GM18511 (cell line): ENCODE measurements around the gene ADA.
A peak's percentile ranks its signal among the peaks of the same experiment; 100 is the strongest.
"Not testable (repeated sequence)": the region's sequence is repeated elsewhere in the genome, so short reads cannot be mapped to it uniquely, and the experiment has no call there.

Experiments
- ATAC-seq: cut with Tn5 transposase; IDR thresholded peaks from one replicate; pipeline ENCODE4 v1.9.1; 2021; ENCODE audit warnings: mild to moderate bottlenecking, moderate library complexity; ENCODE audit not compliant: unreplicated experiment

ADA gene

DNA sequence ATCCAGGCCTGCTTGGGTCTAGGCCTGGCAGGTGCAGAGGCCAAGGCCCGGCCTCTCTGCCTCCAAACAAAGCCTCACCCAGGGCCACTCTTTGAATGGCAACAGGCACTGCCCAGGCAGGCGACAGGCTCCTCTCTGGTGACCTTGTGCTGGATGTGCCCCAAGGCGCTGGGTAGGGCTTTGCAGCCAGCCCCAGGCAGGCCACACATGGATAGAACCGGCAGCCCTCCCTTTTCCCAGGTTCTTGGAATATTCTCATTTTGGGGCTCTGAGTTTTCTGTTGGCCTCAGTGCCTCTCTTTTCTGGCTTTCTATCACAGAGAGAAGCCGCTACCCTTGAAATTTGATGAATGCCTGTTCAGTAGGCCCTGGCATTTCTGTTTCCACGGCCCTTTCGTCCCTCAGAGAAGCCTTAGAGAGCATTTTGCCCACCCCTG is 50.2 kb downstream of the ADA start:
- no peak for ATAC-seq

GRCh38 chr20:44600758-44601201 is 50.7 kb downstream of the ADA start:
- ATAC-seq: no peak

DNA sequence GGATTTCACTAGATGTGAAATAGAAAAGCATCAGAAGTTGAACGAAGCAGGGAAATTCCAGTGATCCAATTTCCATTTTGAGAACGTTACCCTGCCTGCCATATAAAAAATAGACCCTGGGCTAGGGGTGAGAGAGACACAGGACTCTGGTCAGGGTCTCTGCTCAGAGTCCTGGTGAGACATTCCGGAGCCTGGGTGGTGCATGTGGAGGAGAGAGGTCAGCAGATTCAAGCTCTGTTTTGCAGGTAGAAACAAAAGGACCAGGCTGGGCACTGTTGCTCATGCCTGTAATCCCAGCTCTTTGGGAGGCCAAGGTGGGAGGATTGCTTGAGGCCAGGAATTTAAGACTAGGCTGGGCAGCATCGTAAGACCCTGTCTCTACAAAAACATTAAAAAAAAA is 51.2 kb downstream of the ADA start:
- ATAC-seq: no peak

DNA sequence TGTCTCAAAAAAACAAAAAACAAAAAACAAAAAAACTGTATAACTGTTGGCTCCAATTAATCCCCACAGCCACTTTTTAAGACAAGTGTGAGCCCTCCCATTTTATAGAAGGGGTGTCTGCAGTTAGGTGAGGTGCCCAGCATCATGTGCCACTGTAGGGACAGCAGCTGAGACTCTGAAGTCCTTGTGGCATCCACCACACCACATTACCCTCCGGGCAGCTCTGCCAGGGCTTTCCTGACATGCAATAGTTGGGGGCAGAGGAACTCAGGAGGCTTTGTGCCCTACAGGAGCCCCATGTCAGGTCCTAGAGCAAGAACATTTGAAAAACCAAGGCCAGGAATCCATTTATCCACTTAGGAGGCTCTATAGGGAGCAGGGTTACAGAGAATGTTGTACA is 51.8 kb downstream of the ADA start:
- no peak for ATAC-seq

GRCh38 chr20:44598423-44599305 is 52.8 kb downstream of the ADA start:
- peak; percentile 63 for ATAC-seq

DNA sequence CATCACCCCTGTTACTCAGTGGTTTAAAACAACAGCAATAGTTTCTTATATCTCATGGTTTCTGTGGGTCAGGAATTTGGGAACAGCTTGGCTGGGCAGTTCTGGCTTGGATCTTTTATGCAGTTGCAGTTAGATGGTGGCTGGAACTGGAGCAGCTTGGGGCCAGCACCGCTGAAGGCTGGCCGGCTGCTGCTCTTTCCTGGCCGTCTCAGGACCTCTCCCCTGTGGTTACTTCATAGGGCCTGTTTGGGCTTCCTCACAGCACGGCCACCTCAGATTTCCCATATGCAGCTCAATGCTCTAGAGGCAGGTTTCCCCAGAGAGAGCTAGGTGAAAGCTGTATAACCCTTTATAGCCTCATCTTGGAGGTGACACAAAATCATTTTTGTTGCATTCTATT is 53.6 kb downstream of the ADA start:
- ATAC-seq: no peak

GRCh38 chr20:44597516-44597915 is 54.0 kb downstream of the ADA start:
- no peak for ATAC-seq

- no peak for ATAC-seq
Measured at GRCh38 chr20:44596876-44597275, 54.6 kb downstream of the ADA start.

- ATAC-seq: no peak
Measured at GRCh38 chr20:44596010-44596409, 55.5 kb downstream of the ADA start.

GRCh38 chr20:44594730-44595129 is 56.8 kb downstream of the ADA start:
- ATAC-seq: peak; percentile 40

DNA sequence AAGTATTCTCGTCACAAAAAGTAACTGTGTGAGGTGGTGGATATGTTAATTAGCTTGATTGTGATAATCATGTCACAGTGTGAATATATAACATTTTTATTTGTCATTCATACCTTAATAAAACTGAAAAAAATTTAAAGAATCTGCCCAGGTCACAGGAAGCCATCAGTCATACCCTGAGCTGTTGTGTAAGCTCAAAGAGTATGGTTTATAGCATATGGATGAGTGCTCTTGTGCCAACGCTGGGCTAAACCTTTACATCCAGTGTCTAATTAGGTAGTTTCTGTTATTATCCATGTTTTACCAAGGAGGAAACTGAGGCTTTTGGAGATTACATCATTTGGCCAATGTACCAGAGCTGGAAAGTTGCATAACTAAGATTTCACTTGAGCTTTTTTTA is 57.7 kb downstream of the ADA start:
- ATAC-seq: no peak

GRCh38 chr20:44592366-44592765 is 59.1 kb downstream of the ADA start:
- ATAC-seq: no peak

DNA sequence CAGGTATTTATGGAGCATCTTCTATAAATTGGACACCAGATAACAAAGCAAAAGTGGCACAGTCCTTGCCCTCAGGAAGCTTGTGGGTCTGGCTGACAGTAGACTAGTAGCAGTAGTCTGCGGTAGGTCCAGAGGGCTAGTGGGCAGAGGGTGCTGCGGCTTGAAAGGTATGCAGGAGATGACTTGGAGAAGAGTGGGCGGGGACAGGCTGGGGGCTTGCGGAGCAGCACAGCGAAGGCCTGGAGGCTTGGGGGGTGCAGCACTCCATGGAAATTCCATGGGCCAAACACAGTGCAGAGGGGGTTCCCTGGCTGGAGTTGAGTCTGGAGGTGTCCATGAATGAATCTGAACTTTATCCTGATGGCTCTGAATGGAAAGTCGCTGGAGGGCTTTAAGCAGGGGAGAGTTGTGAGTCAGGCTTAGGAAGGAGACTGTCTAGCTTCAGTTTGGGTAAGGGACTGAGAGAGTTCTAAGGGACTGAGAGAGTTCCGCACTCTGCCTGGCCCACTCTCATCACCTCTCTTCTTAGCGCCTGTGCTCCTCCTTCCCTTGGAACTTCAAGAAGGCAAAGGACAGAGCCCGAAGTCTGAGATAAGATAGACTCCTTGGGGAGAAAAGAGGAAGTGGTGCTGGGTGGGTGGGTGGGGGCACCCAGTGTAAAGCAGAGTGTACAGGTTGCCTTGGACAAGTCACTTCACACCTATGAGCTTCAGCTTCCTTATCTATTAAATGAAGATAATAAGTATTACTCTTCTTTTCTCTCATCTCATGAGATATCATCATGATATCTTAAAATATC is 60.3 kb downstream of the ADA start:
- no peak for ATAC-seq

DNA sequence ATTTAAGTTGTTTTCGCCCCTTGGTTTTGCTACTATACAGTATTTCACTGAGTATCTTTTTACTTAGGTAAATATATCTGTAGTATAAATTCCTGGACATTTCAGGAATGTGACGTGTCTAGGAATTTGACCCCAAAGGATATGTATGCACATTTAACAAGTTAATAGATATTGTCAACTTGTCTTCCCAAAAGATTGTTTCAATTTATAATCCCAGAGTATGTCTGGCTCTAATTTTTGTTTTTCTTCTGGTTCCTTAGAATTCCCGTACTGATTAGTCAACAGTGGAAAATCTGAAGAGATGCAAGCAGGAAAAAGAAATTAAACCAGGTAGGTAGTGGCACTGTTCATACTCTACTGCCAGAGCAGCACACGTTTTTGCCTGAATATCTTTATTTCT is 62.0 kb downstream of the ADA start:
- ATAC-seq: no peak

DNA sequence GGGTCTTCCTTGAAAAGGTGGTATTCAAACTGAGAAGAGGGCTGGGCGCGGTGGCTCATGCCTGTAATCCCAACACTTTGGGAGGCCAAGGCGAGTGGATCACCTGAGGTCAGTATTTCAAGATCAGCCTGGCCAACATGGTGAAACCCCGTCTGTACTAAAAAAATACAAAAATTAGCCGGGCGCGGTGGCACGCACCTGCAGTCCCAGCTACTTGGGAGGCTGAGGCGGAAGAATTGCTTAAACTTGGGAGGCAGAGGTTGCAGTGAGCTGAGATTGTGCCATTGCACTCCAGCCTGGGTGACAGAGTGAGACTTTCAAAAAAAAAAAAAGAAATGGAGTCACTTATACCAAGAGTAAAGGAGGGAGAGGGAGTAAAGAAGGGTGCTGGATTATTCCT is 63.2 kb downstream of the ADA start:
- ATAC-seq: not testable (repeated sequence)

- no peak for ATAC-seq
Measured at GRCh38 chr20:44587035-44587980, 64.2 kb downstream of the ADA start.

- ATAC-seq: peak; percentile 75
Measured at GRCh38 chr20:44586289-44586911, 65.1 kb downstream of the ADA start.

DNA sequence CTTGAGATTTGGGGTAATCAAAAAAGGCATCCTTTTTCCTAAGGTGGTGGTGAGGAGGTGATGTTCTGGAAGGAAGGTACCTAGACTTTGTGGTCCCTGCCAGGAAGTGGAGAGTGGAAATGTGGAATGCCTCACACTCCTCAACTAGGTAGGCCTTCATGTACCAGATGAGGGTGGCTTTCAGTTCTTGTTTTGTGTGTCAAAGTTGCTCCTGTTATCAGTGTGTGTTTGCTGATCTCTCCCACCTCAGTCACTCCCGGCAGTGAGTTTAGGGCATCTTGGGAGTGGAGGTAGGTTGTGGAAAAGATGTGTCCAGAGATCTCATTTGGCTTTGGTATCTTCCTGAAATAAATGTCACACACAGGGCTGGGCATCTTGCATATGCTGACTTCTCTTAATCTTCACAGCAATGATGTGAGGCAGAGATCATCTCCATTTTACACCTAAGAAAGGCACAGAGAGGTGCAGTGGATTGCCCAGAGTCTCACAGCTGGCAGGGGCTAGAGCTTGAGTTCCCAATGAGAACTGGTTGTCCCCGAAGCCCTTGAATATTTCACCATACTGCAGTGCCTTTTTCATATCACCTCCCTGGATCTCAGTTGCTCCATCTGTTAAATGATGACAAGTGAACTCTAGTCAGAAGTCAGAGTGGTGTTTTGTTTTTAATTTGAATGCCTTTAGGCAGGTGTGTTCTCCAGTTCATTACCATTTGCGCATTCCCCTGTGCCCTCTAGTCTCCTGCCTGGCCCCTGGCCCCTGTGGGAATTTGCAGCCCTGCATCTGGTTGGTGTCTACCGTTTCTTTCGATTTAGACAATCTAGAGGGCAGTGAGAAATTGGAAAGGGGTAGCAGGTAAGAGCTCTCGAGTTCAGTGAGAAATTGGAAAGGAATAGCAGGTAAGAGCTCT is 66.2 kb downstream of the ADA start:
- no peak for ATAC-seq

- ATAC-seq: no peak
Measured at GRCh38 chr20:44584162-44584561, 67.3 kb downstream of the ADA start.
